ENCODE data around the gene SOX6.

The SOX6 gene

DNA sequence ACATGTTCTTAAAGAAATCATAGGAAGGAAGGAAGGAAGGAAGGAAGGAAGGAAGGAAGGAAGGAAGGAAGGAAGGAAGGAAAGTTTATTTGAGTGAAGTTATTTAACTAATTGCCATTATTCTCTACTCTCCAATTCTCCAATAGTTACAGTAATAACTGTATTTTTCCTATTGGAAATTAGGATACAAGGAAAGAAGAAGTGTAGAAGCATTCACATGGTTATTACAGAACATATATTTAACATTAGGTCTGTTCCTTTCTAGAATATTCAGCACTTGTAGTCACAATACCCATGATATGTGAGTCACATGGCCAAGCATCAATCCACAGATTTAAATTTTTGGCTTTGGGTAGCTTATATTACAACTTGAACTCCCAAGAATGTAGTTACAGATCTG lies 230.6 kb downstream of the SOX6 start:
- CTCF ChIA-PET, result interaction anchor here (1.0 kb wide), 1 partner anchor 10 kb away, joined by 9 read pairs; no protein-coding TSS in a partner anchor

DNA sequence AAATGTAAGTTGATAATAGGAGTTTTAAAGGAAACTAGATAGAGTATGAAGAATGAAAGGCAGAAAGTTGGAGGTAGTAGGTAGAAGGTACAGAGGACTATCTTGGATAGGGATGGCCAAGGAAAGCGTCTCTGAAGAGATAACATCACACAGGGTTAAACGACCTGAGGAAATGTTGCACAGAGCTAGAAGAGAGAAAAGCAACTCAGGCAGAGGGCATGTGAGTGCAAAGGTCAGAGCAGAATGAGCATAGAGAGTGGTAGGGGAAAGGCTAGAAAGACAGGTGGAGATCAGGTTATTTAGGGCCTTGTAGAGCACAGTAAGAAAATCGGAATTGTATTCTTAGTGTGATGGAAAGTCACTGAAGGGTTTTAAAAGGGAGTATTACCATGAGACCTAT lies 232.0 kb downstream of the SOX6 start:
- CTCF ChIA-PET, result no interaction called here
- no peak for DNase-seq (ENCODE audit: low spot score)
- TF ChIP-seq CTCF (conservative IDR thresholded peaks at IDR 0.05; ENCODE audit: low read depth), result no peak
- POLR2A ChIA-PET (ENCODE audit: low non-redundant PET), result no interaction called here
- H3K27ac ChIP-seq, result no peak overlapping the region

More for the DNA sequence above, 230.6 kb downstream of the SOX6 start:
- POLR2A ChIA-PET (ENCODE audit: low non-redundant PET), result no interaction called here
- no peak for DNase-seq (ENCODE audit: low spot score)
- no peak overlapping the region for H3K27ac ChIP-seq
- TF ChIP-seq CTCF (conservative IDR thresholded peaks at IDR 0.05; ENCODE audit: low read depth), result no peak

- DNase-seq (ENCODE audit: low spot score), result no peak
- no peak for TF ChIP-seq CTCF (conservative IDR thresholded peaks at IDR 0.05; ENCODE audit: low read depth)
- H3K27ac ChIP-seq, result no peak overlapping the region
- ChIA-PET POLR2A (ENCODE audit: low non-redundant PET) (no interaction called here), CTCF (no interaction called here)
Observed at GRCh38 chr11:16121853-16122252, 234.5 kb downstream of the SOX6 start.

DNA sequence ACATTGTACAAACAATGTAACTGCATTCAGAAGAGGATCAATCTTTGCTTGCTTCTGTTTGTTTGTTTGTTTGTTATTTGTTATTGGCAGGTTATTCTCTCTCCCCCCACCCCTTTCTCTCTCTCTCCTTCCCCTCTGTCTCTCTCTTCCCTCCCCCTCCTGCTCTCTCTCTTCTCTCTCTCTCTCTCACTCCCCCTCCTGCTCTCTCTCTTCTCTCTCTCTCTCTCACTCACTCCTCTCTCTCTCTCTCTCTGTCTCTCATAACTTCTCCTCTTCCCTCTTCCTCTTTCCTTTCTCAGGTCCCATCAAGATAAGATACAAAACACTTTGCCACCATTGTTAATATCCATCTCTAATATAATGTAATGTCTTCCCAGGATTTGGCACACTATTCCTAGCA lies 236.3 kb downstream of the SOX6 start:
- H3K27ac ChIP-seq, result no peak overlapping the region
- CTCF ChIA-PET, result interaction anchor here (0.6 kb wide), 1 partner anchor 276 kb away, joined by 3 read pairs; no protein-coding TSS in a partner anchor
- POLR2A ChIA-PET (ENCODE audit: low non-redundant PET), result no interaction called here
- no peak for DNase-seq (ENCODE audit: low spot score)
- TF ChIP-seq CTCF (conservative IDR thresholded peaks at IDR 0.05; ENCODE audit: low read depth), result no peak

DNA sequence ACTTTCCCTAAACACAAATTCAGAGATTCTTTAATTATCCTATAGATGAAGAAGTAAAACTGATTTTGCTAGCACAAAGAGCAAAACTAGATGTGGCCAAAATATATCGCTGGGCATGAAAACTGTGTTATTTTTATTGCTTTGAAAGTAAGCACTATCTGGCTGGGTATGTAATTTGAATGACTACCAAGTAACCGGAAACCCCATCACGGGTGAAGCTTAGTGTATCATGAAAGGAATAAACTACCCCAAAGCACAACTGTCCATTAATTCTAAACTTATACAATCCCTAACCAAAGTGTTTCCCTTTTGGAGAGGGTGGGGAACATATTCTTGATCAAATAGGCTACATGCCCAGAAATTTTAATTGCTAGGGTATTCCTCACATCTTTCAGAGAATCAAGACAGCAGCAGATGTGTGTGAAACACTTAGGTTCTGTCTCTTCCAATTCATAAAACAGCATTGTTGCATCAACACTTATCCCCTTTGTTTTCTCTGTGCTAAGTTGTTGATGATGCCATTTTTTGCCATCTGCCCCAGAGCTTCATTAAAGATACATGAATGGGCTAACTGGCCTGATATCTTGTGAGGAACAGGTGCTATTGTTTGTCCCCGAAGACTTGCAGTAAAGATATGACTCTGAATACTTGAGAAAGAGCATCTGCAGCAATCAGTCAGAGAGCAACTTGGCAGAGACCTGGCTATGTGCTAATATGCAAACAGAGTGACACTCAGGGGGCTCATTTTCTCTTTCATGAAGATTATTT lies 238.2 kb downstream of the SOX6 start:
- CTCF ChIA-PET, result no interaction called here
- DNase-seq (ENCODE audit: low spot score), result no peak
- POLR2A ChIA-PET (ENCODE audit: low non-redundant PET), result no interaction called here
- no peak for TF ChIP-seq CTCF (conservative IDR thresholded peaks at IDR 0.05; ENCODE audit: low read depth)
- no peak overlapping the region for H3K27ac ChIP-seq

GRCh38 chr11:16114978-16115871 lies 241.1 kb downstream of the SOX6 start:
- H3K27ac ChIP-seq, result no peak overlapping the region
- CTCF ChIA-PET, result no interaction called here
- POLR2A ChIA-PET (ENCODE audit: low non-redundant PET), result no interaction called here
- no peak for TF ChIP-seq CTCF (conservative IDR thresholded peaks at IDR 0.05; ENCODE audit: low read depth)
- DNase-seq (ENCODE audit: low spot score), result no peak
